Transverse colon (tissue), 4 donors: ENCODE results near the gene NBR1.
"Not testable (repeated sequence)": the region's sequence is repeated elsewhere in the genome, so short reads cannot be mapped to it uniquely, and the experiment has no call there.

ENCODE experiments used
- EP300 ChIP-seq: sonication (generic); formaldehyde crosslinking; IDR thresholded peaks from one replicate; pipeline ENCODE4 v1.6.1; 2017; ENCODE audit warnings: antibody characterized with exemption, low read depth
- POLR2A ChIP-seq: fragments of 450-650 bp; IDR thresholded peaks from one replicate; pipeline ENCODE4 v1.6.1; 2016; ENCODE audit warnings: antibody characterized with exemption, mild to moderate bottlenecking, moderate library complexity
- POLR2AphosphoS5 ChIP-seq, 3 donors: sonication (generic); formaldehyde crosslinking; IDR thresholded peaks; one replicate each; pipeline ENCODE4 v1.6.1; 2016; ENCODE audit warnings: antibody characterized with exemption in 3 of 3
- TF ChIP-seq, protein P1 (sequence below), 5 experiments: fragments of 200-600 bp in 3 of 5; fragments of 450-650 bp in 2 of 5; sonication (generic) in 3 of 5; IDR thresholded peaks; 1 replicate in 2 of 5; 2 replicates in 3 of 5; pipeline ENCODE4 v1.5.1; 2016 to 2017; ENCODE audit warnings: antibody characterized with exemption in 5 of 5, inconsistent platforms in 3 of 5, mild to moderate bottlenecking in 2 of 5, moderate library complexity in 1 of 5

DNA sequence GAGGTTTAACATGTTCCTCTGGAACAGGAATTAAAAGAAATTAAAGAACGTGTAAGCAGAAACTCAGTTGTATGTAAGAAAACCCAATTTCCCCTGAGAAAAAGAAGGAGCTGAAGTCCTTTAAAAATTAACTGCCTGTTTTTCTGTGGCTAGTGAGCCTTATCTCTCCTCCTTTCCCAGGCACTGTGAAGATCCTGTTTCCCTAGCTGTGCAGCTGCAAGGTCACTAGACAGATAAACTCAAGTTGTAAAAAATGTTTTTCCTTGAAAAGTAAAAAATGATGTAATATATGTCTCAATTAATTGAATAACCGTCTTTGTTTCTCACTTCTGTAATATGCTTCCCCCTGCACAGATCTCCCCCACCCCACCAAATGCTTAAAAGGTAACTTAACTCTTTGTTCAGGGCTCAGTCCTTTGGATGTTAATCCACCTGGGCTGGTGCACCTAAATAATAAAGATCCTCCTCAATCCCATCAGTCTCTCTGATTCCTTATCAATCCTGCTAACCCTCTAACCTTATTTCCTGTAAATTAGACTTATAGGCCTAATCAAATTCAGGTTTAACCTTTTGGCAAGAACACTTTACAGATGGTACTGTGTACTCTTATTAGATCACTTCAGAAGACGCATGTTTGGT, 17.7 kb upstream of the NBR1 start:
- TF ChIP-seq, protein P1, sequence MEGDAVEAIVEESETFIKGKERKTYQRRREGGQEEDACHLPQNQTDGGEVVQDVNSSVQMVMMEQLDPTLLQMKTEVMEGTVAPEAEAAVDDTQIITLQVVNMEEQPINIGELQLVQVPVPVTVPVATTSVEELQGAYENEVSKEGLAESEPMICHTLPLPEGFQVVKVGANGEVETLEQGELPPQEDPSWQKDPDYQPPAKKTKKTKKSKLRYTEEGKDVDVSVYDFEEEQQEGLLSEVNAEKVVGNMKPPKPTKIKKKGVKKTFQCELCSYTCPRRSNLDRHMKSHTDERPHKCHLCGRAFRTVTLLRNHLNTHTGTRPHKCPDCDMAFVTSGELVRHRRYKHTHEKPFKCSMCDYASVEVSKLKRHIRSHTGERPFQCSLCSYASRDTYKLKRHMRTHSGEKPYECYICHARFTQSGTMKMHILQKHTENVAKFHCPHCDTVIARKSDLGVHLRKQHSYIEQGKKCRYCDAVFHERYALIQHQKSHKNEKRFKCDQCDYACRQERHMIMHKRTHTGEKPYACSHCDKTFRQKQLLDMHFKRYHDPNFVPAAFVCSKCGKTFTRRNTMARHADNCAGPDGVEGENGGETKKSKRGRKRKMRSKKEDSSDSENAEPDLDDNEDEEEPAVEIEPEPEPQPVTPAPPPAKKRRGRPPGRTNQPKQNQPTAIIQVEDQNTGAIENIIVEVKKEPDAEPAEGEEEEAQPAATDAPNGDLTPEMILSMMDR (IDR thresholded peaks at IDR 0.05): not testable (repeated sequence)
- TF ChIP-seq EP300; POLR2A; POLR2AphosphoS5 (IDR thresholded peaks at IDR 0.05): not testable (repeated sequence)
